Left renal pelvis (tissue), 4 donors: ENCODE results near the gene INSR. TPM values are rescaled to one million over a fixed set of nuclear protein-coding genes. Genes with fewer than 3 reads are reported as not detected.
"Not testable (repeated sequence)": the region's sequence is repeated elsewhere in the genome, so short reads cannot be mapped to it uniquely, and the experiment has no call there.

Experiments
- DNase-seq, 4 donors: peaks; one replicate each; pipeline ENCODE4 v3.0.0-alpha.2; 2013; ENCODE audit warnings: low read depth in 4 of 4, low spot score in 3 of 4
- polyA plus RNA-seq, 4 donors: library from polyadenylated mRNA; unstranded; fragments of 120-200 nt; gene quantifications; one replicate each; pipeline ENCODE4 v1.2.1, GENCODE V29; 2013; ENCODE audit not compliant: insufficient read length in 4 of 4

The INSR gene
- polyA plus RNA-seq, 4 donors: 22.7 to 31.1 (median 25.8) TPM

DNA sequence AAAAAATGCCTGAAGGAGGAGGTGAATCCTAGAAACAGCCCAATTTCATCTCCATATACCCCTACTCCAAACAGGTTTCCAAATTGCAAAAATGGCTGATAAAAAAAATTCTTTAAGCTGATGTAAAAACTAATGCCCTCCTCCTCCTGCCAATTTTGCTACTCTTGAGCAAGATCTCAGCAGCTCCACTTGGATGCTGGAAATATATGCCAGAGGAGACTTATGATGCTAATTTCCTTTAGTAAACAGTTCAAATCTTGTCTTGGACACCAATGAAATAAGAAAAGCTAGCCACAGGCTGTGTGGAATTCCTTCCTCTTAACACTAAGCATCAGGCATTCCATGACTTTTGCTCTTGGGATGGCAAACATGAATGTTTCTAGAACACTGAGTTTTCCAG, 67.5 kb downstream of the INSR start:
- DNase-seq: no peak

DNA sequence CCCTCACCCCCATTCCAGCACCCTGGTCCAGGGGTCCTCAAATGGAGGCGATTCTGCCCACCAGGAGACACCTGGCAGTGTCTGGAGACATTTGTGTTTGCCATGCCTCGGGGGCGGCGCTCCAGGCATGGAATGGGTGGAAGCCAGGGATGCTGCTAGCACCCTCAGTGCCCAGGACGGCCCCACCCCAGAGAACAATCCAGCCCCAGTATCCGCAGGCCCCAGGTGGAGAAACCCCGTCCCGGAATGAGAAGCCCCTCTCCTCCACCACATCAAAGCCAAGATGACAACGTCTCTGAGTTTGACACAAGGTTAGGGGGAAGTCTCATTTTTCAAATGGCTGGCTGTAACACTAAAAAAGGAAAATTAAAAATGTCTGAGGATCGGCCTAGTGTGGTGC, 68.5 kb downstream of the INSR start:
- no peak for DNase-seq

- DNase-seq: no peak
These were observed 69.2 kb downstream of the INSR start for GRCh38 chr19:7224995-7225394.

DNA sequence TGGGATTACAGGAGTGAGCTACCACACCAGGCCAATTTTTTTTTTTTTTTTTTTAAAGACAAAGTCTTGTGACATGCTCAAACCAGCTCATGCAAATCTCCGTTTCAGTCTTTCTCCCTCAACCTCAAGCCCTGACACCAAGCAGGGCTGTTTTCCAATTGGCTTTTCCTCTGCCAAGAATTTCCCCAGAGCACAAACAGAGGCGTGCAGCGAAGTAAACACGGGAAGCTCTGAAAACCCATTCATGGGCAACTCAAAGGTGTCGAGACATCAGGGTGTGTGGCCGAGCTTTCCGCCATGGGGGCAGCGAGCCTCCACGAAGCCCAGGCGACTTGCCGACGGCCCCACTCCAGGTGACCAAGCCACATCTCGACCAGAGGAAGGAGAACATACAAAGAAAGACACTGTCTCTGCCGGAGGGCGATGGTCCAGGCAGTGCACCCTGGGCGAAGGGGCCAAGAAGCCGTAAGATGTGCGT, 70.0 kb downstream of the INSR start:
- no peak for DNase-seq

DNA sequence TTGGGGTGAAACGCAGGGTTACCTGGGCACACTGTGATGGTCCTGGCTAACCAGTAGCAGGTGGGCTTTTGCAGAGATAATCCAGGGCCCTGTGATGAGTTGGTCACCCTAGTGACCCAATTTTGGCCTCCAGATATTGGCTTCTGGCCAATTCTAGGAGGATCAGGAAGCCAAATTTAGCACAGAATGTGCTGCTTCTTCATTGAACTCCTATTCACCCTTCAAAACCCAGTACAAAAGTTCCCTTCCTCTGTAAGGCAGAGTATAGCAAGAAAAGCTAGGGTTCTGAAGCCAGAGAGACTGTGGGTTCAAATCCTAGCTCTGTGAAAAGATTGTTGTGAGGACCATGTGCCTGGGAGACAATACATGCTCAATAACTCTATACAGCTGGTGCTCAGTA, 70.8 kb downstream of the INSR start:
- DNase-seq: no peak

GRCh38 chr19:7219056-7219455, 75.2 kb downstream of the INSR start:
- no peak for DNase-seq

DNA sequence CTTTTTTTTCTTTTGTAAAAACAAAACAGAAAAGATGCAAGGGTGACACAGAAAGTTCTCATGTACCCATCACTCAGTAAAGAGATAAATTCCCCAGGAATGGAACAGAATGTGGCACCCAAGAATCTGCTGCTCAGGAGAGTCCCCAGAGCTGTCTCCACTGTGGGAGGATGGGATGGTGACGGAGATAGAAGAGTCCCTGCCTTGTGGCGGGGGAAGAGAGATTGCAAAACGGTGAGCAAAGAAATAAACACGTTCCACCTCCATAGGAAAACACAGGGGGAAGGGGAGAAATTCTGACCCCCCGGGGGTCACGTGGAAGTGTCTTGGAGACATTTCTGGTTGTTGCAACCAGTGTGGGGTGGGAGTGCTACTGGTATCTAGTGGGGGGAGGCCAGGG, 76.4 kb downstream of the INSR start:
- DNase-seq: no peak

DNA sequence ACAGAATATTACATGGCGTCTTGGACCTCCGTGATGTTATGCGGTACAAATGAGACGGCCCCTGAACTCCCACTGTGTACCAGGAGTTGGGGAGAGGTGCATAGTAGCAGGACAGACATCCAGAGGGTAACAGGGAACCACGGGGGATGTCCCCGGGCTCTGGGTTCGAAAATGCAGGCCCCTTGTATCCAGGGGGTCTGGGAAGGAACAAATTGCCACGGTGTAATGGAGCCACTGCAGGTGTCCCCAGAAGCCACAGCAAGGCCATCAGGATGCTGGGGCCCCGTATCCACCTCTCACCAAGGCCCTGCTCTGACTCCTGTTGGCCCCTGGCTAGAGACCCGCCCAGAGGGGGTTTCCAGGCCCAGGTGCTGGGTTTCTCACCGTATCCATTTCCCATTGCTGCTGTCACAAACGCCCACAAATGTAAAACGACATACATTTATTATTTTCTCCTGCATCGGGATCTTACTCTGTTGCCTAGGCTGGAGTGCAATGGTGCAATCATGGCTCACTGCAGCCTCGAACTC, 77.8 kb downstream of the INSR start:
- no peak for DNase-seq

DNA sequence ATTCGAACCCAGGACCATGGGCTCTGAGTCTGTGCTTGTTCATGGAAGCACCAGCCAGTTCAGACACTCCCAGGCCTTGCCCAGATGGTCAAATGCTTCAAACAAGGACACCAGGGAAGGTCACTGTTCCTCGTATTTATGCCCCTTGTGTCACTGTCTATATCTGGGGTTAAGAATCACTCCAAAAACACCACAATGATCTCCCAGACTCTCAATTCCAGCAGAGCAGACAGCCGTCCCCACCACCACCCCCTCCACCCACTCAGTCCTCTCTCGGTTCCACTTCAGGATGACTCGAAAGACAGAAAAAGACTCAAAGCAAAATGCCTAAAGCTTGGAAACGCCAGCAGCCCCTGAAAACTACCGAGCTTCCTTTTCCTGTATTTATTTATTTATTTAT, 79.0 kb downstream of the INSR start:
- DNase-seq: no peak

DNA sequence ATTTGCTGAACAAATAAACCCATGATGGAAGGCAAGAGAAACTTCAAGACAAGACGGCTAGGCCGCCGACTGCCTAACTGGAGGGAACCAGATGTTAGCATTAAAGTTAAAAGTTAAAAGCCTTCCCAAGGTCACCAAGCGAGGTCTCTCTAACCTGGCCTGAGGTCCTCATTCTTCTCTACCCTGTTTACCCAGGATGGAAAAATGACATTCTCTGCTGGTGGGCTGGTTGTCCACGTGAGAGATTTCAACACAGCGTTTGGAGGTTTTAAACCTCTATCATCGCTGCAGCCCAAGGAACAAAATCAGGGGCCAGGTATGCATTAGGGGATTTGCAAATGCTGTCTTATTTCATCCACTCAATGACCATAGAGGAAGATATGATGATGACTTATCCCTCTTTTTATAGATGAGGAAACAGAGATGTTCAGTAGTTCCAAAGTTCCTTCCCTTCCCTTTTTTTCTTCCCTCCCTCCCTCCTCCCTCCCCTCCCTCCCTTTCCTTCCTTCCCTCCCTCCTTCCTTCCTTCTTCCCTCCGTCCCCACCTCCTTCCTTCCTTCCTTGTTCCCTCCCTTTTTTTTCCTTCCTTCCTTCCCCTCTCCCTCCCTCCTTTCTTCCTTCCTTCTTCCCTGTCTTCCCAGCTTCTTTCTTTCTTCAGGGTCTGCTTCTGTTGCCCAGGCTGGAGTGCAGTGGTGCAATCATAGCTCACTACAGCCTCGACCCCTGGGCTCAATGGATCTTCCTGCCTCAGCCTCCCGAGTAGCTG, 79.7 kb downstream of the INSR start:
- DNase-seq: no peak

- DNase-seq: no peak
These were observed 80.4 kb downstream of the INSR start for GRCh38 chr19:7213628-7214323.

DNA sequence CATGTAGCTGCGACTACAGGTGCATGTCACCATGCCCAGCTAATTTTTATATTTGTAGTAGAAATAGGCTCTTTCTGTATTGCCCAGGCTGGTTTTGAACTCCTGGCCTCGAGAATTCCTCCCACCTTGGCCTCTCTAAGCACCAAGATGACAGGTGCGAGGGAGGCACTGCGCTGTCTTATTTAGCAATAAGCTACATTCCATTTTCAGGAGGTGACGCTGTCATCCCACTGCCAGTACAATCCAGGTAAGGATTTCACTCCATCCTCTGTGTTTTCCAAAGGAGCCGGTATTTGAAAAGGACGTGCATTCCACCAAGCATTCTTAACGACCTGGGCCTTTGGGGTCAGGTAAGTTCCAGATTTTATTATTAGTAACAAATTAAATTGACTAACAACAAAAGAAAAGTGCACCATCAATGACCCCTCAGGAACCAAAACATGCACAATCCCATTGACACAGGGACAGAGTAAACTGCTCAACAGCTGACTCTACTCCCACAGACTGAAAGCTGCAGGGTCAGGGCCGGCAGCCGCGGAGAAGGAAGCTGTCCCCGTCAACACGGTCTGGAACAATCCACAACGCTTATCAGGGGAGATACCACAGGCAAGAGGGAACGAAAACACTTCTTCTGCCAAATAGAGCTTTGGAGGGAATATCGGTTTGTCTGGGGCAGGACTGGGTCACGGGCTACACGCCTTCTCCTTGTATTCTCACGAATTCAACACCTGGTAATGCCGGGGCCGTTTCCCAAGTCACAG, 82.8 kb downstream of the INSR start:
- DNase-seq: peak in 3 of 4 donors; percentile 45 to 61 (median 53)

DNA sequence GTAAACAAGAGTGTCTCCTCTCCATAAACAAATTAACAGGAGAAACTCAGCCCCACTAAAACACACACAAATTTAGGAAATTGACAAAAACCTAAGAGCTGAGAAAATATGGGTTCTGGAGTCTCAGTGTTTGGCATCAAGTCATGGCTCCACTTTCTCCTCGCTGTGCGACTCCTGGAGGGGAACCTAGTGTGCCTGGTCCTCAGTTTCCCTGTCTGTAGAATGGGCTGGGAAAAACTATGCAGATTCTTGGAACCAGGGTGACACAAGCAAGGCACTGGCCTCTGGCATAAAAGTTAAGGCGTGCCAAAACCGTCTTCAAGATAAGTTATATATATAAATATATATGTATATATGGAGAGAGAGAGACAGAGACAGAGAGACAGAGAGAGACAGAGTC, 83.9 kb downstream of the INSR start:
- DNase-seq: no peak

DNA sequence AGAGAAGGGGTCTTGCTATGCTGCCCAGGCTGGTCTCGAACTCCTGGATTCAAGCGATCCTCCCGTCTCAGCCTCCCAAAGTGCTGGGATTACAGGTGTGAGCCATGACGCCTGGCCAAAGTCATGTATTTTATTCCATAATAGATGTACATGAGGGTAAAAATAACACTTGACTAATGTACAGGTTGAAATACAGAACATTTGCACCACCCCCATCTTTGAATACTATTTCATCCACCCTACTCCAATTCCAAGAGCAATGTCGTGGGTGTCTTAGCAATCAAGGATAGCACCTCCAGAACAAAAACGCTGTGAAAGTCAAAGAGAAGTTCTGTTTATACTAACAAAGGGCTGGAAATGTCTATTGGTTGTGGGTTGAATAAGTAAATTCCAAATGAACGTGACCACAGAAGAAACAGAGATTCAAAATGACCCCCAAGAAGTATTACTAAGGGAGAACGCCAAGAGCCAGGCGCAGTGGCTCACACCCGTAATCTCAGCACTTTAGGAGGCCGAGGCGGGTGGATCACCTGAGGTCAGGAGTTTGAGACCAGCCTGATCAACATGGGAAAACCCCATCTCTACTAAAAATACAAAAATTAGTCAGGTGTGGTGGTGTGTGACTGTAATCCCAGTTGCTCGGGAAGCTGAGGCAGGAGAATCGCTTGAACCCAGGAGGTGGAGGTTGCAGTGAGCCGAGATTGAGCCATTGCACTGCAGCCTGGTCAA, 84.5 kb downstream of the INSR start:
- DNase-seq: not testable (repeated sequence)

DNA sequence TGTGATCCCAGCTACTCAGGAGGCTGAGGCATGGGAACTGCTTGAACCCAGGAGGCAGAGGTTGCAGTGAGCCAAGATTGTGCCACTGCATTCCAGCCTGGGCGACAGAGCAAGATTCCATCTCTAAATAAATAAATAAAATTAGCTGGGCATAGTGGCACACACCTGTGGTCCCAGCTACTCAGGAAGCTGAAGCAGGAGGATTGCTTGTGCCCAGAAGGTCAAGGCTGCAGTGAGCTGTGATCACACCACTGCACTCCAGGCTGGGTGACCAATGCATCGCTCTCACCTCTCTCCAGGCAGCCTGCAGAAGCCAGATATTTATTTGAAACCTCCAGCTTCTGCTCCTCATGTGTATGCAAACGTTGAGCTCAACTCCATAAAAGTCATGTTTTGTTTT, 85.2 kb downstream of the INSR start:
- not testable (repeated sequence) for DNase-seq

- no peak for DNase-seq
These were observed 90.9 kb downstream of the INSR start for GRCh38 chr19:7203332-7203731.

- DNase-seq: no peak
These were observed 91.3 kb downstream of the INSR start for GRCh38 chr19:7202888-7203287.

DNA sequence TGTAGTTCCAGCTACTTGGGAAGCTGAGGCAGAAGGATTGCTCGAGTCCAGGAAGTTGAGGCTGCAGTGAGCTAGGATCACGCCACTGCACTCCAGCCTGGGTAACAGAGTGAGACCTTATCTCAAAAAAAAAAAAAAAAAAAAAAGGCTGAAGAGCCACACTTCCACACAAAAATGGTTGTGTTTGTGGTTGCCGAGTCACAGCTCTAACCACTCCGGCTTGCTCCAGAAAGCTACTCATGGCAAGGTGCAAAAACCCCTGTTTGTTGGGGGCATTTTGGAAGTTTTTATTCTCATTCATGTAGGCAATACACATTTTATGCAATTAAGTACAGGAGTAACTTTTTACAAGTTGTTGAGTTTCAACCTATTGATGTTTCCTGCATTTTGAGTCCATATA, 93.5 kb downstream of the INSR start:
- DNase-seq: no peak

GRCh38 chr19:7199613-7200533, 94.3 kb downstream of the INSR start:
- no peak for DNase-seq
